Dermis blood vessel endothelial cell (primary cell): ENCODE data around the gene CD93. TPM values are rescaled to one million over a fixed set of nuclear protein-coding genes. Genes with fewer than 3 reads are reported as not detected.
A peak's percentile ranks its signal among the peaks of the same experiment; 100 is the strongest.

Experiments used
- DNase-seq: peaks from one replicate; pipeline ENCODE4 v3.0.0; 2010
- total RNA-seq: library from RNA; depleted of rRNA; stranded (reverse); fragments of >200 nt; gene quantifications from 2 replicates; pipeline ENCODE4 v1.2.3, GENCODE V29; 2014

The CD93 gene
- total RNA-seq, 1 donor from 2014 or later, result 441 TPM

- peak; percentile 35 for DNase-seq
These were observed 33.5 kb upstream of the CD93 start for GRCh38 chr20:23119456-23120216.

GRCh38 chr20:23118766-23119165 is 32.6 kb upstream of the CD93 start:
- no peak for DNase-seq

DNA sequence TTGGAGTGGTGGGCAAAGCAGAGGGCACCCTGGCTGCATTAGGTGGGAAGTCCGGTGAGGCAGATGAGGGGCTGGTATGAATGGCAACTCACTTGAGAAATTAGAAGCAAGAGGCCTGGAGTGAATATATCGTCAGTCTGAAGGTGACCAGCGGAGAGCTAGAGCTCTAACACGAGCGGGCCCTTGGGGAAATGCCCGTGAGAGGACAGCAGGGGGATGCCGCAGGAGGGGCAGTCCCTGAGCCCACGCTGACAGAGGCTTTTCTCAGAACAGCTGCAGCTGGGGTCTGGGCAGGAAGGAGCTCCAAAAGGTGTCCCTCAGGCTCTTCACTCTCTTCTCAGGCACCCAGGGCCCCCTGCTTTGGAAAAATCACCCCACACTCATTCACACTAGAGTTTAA is 32.0 kb upstream of the CD93 start:
- no peak for DNase-seq

DNA sequence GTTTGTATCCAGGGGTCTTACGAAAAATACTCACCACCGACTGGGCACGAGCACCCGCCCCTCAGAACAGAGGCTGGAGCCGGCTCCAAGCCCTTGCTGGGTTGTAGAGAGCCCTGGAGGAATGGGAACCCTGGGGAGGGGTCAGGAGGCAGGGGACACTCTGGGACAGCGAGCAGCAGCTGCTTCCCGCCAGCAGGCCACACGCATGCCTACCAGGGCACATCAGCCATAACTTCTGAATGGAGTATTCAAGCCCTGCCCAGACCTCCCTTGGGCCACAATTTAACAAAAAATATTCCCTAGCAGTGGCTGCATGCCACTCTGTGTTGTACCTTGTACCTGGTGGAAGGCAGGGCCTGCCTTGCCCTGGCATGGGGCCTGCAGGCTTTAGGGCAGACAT is 31.6 kb upstream of the CD93 start:
- no peak for DNase-seq

GRCh38 chr20:23116311-23117089 is 30.4 kb upstream of the CD93 start:
- no peak for DNase-seq

- no peak for DNase-seq
These were observed 29.7 kb upstream of the CD93 start for GRCh38 chr20:23115822-23116221.

DNA sequence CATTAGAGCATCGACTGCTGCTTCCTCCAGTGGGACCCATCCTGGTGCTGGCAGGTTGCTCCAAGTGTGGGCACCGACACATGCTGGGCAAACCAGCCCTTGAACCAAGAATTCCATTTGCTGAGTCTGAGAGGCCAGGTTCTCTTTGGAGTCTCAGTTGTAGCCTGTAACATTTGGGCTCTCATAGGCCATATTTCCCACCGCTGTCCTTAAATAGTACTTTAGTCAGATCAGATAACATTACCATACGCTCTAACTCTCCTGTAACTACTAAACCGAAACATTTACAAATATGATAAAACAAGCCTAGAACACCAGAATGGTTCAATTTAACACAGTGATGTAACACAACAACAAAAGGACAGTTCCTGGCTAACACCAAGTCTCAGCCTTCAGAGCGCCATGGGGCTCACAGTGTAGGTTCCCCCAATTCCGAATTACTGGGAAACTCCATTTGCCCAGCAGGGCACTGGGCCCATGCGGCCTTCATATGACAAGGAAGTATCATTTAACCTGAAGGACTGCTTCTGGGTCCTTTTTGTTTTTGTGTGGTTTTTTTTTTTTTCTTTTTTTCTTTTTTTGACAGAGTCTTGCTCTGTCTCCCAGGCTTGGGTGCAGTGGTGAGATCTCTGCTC is 28.4 kb upstream of the CD93 start:
- DNase-seq, result no peak

DNA sequence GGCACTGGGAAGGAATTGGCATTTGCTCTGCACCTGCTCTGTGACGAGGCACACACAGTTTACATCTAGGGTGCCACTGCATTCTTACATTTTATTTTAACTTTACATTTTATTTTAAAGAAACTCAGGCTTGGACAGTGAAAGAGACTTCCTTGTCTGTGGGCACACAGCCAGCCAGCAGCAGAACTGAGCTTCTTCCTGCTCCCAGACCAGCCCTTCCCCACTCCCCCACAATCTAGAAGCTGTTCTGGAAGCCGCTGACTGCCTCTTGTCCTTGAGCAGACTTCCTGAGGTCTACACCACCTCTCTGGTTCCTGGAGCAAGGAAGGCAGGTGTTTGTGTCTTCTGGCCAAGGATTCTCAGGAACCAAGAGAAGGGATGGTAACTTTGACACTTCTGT is 27.9 kb upstream of the CD93 start:
- peak; percentile 54 for DNase-seq

DNA sequence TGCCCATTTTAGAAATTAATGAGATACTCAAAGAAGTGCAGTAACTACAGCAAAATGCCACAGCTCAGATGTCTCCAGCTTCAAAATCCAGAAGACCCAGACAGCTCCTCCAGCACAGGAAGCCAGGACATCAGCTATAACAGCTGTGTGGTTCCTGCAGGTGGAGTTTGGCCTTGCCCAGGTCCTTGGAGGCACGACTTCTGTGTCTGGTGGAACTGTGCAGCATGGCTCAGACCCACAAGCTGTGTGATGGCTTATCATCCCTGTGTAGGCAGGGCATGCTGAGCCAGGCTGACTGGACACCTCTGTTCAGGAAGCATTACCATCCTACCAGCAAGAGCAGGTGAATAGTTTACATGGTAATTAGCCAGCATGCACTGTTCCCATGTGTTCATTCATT is 26.5 kb upstream of the CD93 start:
- DNase-seq, result no peak

DNA sequence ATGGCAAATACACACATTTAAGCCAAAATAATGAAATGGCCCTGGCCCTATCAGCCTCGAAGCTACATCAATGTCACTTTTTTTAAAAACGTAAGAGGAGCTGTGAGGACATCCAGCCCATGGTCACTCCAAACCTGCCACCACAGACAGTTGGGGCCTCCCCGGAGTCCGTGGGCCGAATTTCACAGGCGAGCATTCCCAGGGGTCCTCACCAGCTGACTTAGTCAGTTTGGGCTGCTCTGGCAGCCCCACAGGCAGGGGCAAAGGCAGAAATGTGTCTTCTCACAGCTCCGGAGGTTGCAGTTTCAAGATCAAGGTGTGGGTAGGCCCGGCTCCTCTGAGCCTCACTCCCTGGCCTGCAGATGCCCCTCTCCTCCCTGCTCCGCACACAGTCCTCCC is 25.8 kb upstream of the CD93 start:
- DNase-seq, result no peak

DNA sequence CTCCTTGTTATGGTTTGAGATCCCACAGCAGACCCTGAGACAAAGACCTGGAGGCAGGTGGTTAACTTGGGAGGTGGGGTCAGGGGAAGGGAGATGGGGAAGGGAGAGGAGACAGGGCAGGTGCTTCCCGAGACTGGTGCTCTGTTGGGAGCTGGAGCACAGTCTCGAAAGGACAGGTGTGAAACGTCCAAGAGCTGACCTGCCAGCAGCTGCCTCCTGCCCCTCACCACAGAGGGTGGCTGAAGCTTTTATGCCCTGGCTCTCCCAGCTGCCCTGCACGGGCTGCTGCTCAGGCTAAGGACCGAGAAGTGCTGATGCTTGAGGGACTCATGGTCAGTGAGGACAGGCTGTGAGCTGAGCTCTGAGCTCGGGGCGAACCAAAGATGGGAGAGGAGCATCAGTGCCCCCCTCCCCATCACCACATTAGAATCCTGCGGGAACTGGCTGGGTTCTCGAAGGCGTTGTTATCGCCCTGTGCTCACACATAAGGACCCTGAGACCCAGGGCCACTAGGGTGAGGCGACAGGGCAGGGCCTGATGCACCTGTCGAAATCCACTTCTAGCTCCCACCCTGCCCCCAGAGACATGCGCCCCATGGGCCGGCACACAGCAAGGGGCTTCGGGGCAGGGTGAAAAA is 25.3 kb upstream of the CD93 start:
- no peak for DNase-seq

DNA sequence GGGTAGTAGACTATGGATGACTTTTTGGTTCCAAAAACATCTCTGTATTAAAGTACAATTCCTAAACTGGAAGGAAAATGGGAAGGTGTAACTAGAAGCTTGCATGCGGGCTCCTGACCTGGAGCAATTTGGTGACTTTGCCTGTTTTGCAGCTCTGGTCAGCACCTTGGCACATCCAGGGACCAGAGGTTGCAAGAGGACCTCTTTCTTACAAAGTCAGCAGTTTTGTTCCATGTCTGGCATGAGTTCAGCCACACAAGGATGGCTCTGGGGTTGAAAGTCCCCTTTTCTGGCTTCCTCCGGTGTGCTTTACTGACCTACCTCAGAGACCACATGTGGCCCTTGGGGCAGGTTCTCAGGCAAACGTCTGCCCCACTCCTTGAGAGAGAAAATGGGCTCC is 22.7 kb upstream of the CD93 start:
- DNase-seq, result no peak

GRCh38 chr20:23107466-23107865 is 21.3 kb upstream of the CD93 start:
- DNase-seq, result no peak

- DNase-seq, result peak; percentile 96
These were observed 20.2 kb upstream of the CD93 start for GRCh38 chr20:23106271-23106851.

GRCh38 chr20:23105193-23105592 is 19.1 kb upstream of the CD93 start:
- no peak for DNase-seq

DNA sequence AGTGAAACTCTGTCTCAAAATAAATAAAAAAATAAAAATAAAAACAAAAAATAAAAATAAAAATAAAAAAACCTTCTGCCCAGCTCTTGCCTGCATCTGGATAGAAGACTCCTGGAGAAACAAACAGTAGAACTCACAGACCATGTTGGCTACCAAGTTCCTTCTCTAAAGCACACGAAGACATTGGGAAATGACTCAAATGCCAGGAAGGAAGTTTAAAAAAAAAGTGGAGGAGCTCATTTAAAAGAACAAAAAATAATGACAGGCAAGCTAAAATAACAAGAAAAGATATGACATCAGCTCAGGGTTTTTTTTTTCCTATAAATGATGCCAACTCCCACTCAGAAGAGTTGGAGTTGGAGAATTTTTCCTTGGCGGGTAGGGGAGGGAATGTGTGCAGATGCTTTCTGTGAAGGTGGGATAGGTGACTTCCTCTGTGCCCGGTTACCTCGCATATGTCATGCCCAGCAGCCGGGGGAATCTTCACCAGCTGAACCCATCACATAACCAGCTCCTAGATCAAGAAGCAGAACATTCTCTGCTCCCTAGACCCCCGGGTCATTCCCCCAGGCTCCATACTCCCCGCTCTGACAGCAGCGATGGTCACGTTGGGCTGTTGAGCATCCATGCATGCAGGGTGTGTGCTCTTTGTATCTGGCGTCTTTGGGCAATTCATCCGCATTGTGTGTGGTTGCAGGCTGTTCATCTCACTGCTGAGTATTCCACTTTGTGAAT is 17.3 kb upstream of the CD93 start:
- DNase-seq, result peak; percentile 94

DNA sequence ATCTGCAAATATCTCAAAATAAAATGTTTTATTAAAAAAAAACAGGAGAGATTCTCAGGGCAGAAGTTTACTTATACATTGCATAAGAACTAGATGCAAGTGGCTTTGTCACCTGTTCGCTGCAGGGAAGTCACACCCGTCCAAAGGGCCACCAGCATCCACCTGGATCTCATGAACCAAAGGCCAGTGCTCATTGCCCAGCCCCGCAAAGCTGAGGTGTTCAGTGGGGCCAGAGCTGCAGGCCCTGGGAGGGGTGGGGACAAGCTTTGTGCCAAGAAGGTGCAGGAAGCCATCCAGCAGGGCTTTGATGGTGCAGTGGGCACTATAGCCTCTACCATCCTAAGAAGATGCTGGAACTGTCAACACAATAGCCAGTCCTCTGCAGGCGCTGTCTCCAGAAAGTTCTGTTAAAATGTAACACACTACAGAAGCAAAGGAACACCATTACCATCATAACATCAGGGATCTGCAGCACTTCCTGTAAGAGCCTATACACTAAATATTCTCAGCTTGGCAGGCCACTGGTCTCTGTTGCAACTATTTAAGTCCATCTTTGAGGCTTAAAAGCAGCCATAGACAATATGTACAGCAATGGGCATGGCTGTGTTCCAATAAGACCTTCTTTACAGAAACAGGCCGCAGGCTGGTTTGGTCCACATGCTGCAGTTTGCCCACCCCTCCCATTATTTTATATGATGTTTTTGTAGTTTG is 15.7 kb upstream of the CD93 start:
- DNase-seq, result no peak

GRCh38 chr20:23100720-23101107 is 14.6 kb upstream of the CD93 start:
- DNase-seq, result no peak

DNA sequence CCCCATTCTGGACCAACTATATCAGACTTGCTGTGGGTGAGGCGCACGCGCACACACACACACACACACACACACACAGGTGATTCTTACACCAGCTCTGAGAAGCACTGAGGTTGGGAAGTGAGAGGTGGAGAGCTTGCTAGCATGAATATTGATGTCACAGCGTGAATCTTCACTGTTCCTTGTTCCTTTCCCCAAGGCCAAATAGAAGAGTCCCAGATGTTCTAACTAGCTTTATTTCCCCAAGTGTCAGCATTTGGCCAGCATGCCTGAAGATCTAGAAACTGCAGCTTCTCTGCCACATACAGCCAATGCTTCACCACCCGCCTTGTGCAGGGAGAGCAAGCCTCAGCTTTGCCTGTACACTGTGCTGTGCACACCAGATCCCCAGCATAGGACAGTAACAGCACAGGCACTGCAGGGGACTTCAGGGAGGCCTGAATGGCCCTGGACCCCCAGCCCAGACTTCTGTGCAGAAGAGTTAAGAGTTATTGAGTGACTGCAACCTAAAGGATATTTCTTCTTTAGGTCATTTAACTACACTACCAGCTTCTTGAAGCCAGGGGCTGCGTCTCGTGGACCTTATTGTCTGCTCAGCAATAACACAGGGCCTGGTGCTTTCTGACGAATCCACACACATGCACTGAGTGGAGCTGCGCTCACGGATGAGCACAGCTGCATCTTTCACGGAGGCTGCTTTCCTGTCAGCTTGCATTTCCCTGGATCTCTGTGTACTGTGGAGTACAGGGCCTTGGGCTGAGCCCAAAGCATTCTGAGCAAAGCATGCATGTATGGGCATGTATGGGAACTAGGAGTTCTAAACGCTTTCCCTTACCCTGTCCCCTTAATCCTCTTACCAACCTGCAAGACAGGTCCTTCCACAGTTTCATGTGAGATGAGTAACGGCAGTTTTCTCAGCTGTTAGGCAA is 13.9 kb upstream of the CD93 start:
- DNase-seq, result no peak
